Large intestine (tissue), 3 donors: Measurements from ENCODE around the gene RHO. TPM values are rescaled to one million over a fixed set of nuclear protein-coding genes. Genes with fewer than 3 reads are reported as not detected.

Source experiments
- DNase-seq, 2 donors: peaks; one replicate each; pipeline versions ENCODE4 v3.0.0 to v3.0.0-alpha.2; 2013
- H3K27ac ChIP-seq: one replicate; pipeline ENCODE4 v1.5.1; 2013; ENCODE audit warnings: low read length
- H3K27me3 ChIP-seq: 2 replicates; pipeline ENCODE4 v1.6.1; 2013; ENCODE audit warnings: low read length; ENCODE audit not compliant: control insufficient read depth, insufficient read depth
- H3K36me3 ChIP-seq: 2 replicates; pipeline ENCODE4 v1.6.1; 2013; ENCODE audit warnings: low read length; ENCODE audit not compliant: control insufficient read depth, insufficient read depth
- H3K4me1 ChIP-seq: one replicate; pipeline ENCODE4 v1.6.1; 2013; ENCODE audit warnings: low read length; ENCODE audit not compliant: control insufficient read depth, insufficient read depth
- H3K4me3 ChIP-seq: one replicate; pipeline ENCODE4 v1.5.1; 2013; ENCODE audit warnings: low read length
- H3K9me3 ChIP-seq: one replicate; pipeline ENCODE4 v1.6.1; 2013; ENCODE audit warnings: mild to moderate bottlenecking, low read depth, low read length, moderate library complexity; ENCODE audit not compliant: control insufficient read depth
- WGBS: methylation state at CpG from one replicate; pipeline ENCODE4 v1.1.5; 2013; ENCODE audit warnings: low lambda C conversion rate; ENCODE audit not compliant: insufficient coverage; 5-methylcytosine and 5-hydroxymethylcytosine counted together
- polyA plus RNA-seq: library from polyadenylated mRNA; unstranded; fragments of 120-200 nt; gene quantifications from one replicate; pipeline ENCODE4 v1.2.1, GENCODE V29; 2013

Gene RHO
- polyA plus RNA-seq, 1 donor = not detected

GRCh38 chr3:129560269-129560787, 31.9 kb downstream of the RHO start:
- peaks cover 16% of the 10 kb centered on the region for H3K4me1 ChIP-seq
- no peaks in the 10 kb centered on the region for H3K27me3 ChIP-seq
- no peak overlapping the region for H3K4me3 ChIP-seq
- WGBS = 0% methylated on average over 1 of the region's 16 CpGs
- peak in 1 of 2 donors; percentile 28 for DNase-seq
- H3K36me3 ChIP-seq = peaks cover 21% of the 10 kb centered on the region
- no peaks in the 10 kb centered on the region for H3K9me3 ChIP-seq
- peak overlapping the region; percentile 59 for H3K27ac ChIP-seq

DNA sequence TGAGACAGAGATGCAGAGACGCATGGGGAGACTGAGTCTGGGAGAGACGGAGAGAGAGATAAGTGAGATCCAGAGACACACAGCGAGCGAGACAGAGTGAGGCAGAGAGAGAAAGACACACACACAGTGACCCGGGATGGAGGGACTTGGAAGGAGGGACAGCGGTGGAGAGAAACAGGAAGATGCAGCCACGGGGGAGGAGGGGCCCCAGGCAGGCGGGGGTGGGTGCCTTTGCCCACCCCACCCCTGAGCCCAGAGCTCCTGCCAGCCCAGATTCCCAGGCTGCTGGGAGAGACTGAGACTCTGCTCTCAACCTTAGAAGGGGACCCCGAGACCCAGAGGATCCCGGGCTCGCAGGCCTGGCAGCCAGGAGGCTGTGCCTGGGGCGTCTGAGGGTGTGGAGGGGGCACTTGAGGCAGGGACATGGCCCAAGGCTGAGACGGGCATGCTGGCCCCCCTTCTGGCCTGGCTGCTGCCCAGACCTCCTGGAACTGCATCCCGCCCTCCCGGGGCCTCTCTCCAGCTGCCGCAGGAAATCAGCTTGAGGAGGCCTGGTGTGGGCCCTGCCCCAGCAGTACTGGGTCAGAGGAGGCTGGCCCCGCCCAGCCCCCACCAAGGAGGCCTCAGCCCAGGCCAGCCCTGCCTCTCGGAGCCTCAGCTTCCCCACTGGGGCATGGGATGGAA, 32.6 kb downstream of the RHO start:
- Histone ChIP-seq H3K36me3 (peaks cover 20% of the 10 kb centered on the region), H3K4me3 (no peak overlapping the region), H3K4me1 (peaks cover 16% of the 10 kb centered on the region), H3K27me3 (no peaks in the 10 kb centered on the region), H3K27ac (peak overlapping the region; percentile 59), H3K9me3 (no peaks in the 10 kb centered on the region)
- DNase-seq = peak; percentile 53 to 57
- WGBS = 83% methylated on average over 2 of the region's 18 CpGs

DNA sequence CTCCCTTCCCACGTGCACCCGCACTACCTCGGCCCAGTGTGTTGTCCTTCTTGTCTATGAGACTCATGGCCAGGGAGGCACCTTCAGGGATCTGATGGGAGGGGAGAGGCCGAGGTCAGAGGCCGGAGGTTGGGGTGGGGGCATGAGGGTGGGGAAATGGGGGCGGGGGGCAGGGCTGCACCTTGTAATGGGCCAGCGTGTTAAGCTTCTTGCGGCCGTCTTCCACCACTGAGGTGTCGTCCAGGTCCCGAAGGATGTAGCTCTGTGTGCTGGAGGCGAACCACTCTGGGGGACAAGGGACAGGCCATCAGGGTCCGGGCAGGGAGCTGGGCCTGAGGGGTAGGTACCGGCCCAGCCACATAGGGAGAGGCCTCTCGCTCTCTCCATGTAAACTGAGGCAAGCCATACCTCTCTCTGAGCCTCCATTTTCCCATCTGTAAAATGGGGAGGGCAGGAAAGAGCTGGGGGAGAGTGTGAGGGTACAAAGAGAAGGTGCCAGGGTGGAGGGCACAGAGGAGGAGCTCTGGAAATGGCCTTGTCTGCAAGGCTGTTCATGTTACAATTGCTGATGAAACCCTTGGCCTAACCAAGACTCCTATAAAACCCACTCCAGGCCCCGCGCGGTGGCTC, 33.3 kb downstream of the RHO start:
- no peaks in the 10 kb centered on the region for H3K9me3 ChIP-seq

DNA sequence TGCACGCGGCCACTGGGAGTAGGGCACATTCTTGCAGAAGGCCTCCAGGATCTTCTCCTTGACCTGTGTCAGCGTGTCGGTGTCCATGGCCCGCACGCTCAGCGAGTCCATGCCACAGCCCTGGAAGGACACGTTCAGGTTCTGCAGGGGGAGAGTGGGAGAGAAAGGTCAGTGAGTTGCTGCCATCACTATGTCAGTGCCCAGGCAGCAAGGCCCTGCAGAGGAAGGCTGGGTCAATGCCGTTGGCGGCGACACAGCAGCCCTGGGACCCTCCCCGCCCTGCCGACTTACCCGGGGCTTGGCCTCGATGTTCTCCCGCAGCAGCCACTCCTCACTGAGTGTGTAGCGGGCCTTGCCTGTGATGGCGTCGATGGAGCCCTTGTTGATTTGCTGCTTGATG, 34.4 kb downstream of the RHO start:
- WGBS = no CpG with 5 or more reads among the region's 19 CpGs
- no peak overlapping the region for H3K4me3 ChIP-seq
- H3K36me3 ChIP-seq = peaks cover 15% of the 10 kb centered on the region
- no peak for DNase-seq
- no peaks in the 10 kb centered on the region for H3K9me3 ChIP-seq
- peaks cover 16% of the 10 kb centered on the region for H3K4me1 ChIP-seq
- H3K27ac ChIP-seq = no peak overlapping the region
- H3K27me3 ChIP-seq = no peaks in the 10 kb centered on the region

More for the DNA sequence above, 33.3 kb downstream of the RHO start:
- H3K4me1 ChIP-seq = peaks cover 16% of the 10 kb centered on the region
- peaks cover 15% of the 10 kb centered on the region for H3K36me3 ChIP-seq
- no peak for DNase-seq
- peak overlapping the region; percentile 59 for H3K27ac ChIP-seq
- WGBS = no CpG with 5 or more reads among the region's 18 CpGs
- H3K4me3 ChIP-seq = no peak overlapping the region
- no peaks in the 10 kb centered on the region for H3K27me3 ChIP-seq

DNA sequence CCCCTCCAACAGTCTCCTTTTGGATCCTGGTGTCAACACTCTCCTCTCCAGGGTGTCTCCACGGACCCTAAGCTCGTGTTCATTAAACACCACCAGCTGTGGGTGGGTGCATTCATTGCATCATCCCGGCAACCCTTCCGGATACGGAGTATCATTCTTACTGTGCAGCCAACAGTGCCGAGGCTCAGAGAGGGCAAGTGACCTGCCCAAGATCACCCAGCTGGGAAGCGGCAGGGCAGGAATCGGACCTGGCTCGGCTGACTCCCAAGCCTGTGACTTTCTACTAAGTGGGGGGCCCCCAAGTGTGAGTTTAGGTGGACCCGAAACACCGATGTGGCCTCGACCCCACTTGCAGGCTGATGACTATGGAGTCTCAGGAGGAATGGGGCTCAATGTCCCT, 34.9 kb downstream of the RHO start:
- H3K36me3 ChIP-seq = peaks cover 15% of the 10 kb centered on the region
- H3K9me3 ChIP-seq = no peaks in the 10 kb centered on the region

DNA sequence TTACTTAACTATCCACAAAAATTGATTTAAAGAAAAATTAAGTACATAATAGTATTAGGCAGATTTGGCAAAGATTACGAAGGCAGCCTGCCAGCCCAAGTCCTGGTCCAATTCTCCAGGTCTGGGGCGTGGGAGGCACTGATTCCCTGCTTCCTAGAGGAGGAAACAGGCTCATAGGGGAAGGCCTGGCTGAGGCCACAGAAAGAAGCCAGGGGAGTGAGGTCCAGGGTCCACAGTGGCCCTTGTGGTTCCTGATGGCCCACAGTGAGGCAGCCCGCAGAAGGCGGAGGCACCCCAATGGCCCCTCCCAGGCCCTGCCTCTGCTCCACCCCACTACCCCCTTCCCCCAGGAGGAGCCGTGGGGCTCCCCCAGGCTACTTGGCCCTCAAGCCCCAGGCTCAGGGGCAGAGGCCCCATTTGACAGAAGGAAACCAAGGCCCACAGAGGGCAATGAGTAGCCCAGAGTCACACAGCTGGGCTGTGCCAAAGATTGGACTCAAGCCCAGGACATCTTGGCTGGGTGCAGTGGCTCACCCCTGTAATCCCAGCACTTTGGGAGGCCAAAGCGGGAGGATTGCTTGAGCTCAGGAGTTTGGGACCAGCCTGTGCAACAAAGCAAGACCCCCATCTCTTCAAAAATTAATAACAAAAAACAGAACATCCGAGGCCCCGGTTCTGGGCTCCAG, 35.6 kb downstream of the RHO start:
- H3K36me3 ChIP-seq = peaks cover 11% of the 10 kb centered on the region
- H3K4me1 ChIP-seq = peaks cover 16% of the 10 kb centered on the region
- DNase-seq = peak; percentile 43 to 46
- WGBS = 80% methylated on average over 1 of the region's 8 CpGs
- no peak overlapping the region for H3K4me3 ChIP-seq
- no peaks in the 10 kb centered on the region for H3K27me3 ChIP-seq
- no peaks in the 10 kb centered on the region for H3K9me3 ChIP-seq
- no peak overlapping the region for H3K27ac ChIP-seq

More for the DNA sequence above, 34.9 kb downstream of the RHO start:
- no CpG with 5 or more reads among the region's 12 CpGs for WGBS
- Histone ChIP-seq H3K4me1 (peaks cover 16% of the 10 kb centered on the region), H3K27ac (no peak overlapping the region), H3K27me3 (no peaks in the 10 kb centered on the region), H3K4me3 (no peak overlapping the region)
- no peak for DNase-seq

GRCh38 chr3:129564981-129565644, 36.7 kb downstream of the RHO start:
- H3K36me3 ChIP-seq = peaks cover 11% of the 10 kb centered on the region
- no peaks in the 10 kb centered on the region for H3K9me3 ChIP-seq
- no peak overlapping the region for H3K4me3 ChIP-seq
- peaks cover 13% of the 10 kb centered on the region for H3K4me1 ChIP-seq
- H3K27ac ChIP-seq = no peak overlapping the region
- H3K27me3 ChIP-seq = no peaks in the 10 kb centered on the region
- no peak for DNase-seq
- WGBS = no CpG with 5 or more reads among the region's 21 CpGs

DNA sequence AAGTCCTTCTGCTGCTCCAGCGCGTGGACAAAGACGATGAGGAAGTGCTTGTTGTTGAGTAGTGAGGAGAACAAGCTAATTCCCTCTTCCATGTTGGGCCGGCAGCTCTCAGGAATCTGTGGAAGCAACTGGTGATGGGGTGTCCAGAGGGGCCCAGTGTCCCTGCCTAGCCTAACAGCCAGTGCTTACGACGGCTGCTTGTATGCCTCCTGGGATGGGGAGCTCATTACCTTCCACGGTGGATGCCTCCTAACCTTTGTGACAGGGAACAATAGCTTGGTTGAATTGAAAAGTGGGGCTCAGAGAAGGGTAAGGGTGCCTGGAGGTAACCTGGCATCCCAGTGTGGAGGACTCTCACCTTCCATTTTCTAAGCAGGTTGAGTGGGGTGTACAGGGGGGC, 37.5 kb downstream of the RHO start:
- WGBS = no CpG with 5 or more reads among the region's 7 CpGs
- no peaks in the 10 kb centered on the region for H3K27me3 ChIP-seq
- H3K36me3 ChIP-seq = peaks cover 13% of the 10 kb centered on the region
- H3K4me3 ChIP-seq = no peak overlapping the region
- DNase-seq = no peak
- peaks cover 6% of the 10 kb centered on the region for H3K4me1 ChIP-seq
- no peak overlapping the region for H3K27ac ChIP-seq
- H3K9me3 ChIP-seq = no peaks in the 10 kb centered on the region

DNA sequence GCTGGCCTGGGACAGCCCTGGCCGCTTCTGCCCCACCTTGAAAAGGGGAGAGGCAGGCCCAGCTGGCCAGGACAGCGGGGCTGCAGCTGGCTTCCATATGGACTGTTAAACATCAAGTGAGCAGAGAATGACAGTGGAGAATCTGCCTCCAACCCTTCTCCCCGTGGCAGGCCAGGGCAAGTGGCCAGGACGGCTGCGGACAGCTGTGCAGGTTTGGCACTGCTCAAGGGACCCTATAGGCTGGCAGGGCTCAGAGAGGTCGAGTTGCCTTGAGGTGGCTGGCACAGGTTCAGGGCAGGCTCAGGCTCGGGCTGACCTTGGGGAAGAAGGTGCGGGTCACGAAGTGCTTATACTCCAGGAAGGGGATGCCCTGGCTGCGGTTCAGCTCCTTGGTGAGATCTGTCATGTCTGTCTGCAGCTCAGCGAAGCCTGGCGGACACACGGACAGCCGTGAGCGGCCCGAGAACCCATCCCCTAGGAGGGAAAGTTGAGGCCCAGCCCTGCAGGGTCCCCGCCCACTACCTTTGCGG, 38.8 kb downstream of the RHO start:
- no peak for DNase-seq
- peaks cover 15% of the 10 kb centered on the region for H3K36me3 ChIP-seq
- no CpG with 5 or more reads among the region's 18 CpGs for WGBS
- no peaks in the 10 kb centered on the region for H3K4me1 ChIP-seq
- H3K27ac ChIP-seq = no peak overlapping the region
- H3K9me3 ChIP-seq = no peaks in the 10 kb centered on the region
- no peaks in the 10 kb centered on the region for H3K27me3 ChIP-seq
- H3K4me3 ChIP-seq = no peak overlapping the region

- H3K27ac ChIP-seq = no peak overlapping the region
- H3K4me1 ChIP-seq = no peaks in the 10 kb centered on the region
- no peaks in the 10 kb centered on the region for H3K27me3 ChIP-seq
- DNase-seq = no peak
- H3K9me3 ChIP-seq = no peaks in the 10 kb centered on the region
- WGBS = no CpG with 5 or more reads among the region's 6 CpGs
- no peak overlapping the region for H3K4me3 ChIP-seq
- peaks cover 9% of the 10 kb centered on the region for H3K36me3 ChIP-seq
Measured at GRCh38 chr3:129567939-129568338, 39.5 kb downstream of the RHO start.
